Measurements from ENCODE around the gene HES6.

Gene HES6

DNA sequence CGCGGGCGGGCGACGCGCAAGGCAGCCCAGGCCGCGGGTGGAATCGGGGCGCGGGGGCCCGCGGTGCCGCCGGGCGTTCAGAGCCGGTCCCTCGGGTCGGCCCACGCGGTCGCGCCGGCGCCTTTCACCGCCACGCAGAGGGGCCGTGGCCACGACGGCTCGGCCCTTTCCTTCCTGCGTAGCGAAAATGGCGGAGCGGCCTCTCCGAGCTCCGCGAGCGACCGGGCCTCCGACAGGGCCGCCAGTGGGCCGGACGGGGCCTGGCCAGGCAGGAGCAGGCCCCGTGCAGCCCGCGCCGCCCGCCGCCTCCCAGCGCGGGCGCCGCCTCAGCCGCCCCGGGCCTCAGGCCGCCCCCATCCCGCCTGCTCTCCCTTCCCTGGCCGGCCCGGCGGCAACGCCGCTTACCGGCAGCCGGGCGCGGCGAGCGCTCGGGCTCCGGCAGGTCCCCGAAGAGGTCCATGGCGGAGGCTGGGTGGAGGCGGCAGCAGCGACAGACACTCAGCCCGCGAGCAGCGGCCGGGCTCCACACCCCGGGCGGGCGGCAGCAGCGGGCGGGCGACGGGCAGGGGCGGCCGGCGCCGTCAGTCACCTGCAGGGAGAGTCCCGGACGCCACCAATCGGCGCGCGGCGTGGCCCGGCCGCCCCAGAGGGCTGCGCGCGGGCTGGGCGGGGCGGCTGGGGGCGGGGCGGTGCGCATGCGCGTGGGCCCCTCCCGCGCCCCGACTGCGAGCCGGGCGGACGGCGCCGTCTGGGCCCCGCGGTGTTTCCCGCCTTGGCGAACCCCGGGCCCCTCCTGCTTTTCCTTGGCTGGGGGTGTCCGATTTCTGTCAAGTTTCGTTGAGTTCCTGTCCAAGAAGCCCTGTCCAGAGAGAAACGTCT lies 36.5 kb downstream of the HES6 start, which contains the start of gene ILKAP (continued):
- TF ChIP-seq, protein P1, sequence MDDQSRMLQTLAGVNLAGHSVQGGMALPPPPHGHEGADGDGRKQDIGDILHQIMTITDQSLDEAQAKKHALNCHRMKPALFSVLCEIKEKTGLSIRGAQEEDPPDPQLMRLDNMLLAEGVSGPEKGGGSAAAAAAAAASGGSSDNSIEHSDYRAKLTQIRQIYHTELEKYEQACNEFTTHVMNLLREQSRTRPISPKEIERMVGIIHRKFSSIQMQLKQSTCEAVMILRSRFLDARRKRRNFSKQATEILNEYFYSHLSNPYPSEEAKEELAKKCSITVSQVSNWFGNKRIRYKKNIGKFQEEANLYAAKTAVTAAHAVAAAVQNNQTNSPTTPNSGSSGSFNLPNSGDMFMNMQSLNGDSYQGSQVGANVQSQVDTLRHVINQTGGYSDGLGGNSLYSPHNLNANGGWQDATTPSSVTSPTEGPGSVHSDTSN (CRISPR knock-in tag; IDR thresholded peaks at IDR 0.05), result 0 out of 2 replicates have a peak, but pooled peaks have one; percentile 33

DNA sequence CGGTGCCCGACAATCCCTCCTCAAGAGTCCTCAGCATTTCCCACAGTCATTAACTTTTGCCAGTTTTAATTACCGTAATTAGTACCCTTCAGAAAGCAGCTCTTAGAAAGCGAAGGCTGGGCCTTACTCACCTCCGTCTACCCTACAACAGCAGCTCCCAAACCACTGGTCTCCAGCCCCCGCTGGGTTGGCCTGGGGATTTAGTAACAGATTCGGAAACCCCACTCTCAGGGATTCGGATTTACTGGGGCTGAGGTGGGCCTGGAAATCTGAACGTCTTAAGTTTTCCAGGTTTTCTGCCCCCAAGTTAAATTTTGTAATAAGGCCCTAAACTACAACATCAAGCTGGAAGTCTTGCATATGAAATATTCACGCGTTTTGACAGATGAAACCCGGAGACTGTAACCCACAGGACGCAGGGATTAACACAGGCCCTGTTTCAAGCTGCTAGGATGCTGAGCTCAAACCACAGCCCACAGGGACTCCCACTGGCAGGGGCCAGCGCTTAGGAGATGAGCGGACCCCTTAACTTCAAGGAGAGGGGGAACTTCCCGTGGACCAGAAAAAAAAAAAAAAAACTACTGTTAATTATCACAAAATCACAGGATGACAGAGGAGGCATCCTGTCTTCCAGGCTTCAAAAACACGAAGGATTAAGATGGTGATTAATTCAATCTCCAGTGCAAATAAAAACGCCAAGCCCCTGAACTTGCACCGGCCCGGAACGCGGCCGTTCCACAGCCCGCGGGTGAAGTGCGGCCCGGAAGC lies 37.3 kb downstream of the HES6 start:
- Histone ChIP-seq H3K27ac (ENCODE audit: extremely low read depth, low read depth, low read length) (peak overlapping the region; percentile 95), H3K9me3 (ENCODE audit: control insufficient read depth, insufficient read depth, low read depth, low read length) (no peaks in the 10 kb centered on the region), H3K4me3 (ENCODE audit: low read depth, low read length) (peak overlapping the region; percentile 79), H3K36me3 (ENCODE audit: control insufficient read depth in 2 of 2, insufficient read depth in 1 of 2, low read length in 2 of 2) (peaks cover 0 to 11% of the 10 kb centered on the region in 2 experiments; a peak in 1 of 3 replicates), H3K4me1 (ENCODE audit: control insufficient read depth, insufficient read depth, low read length) (peaks cover 6% of the 10 kb centered on the region)
- 0 out of 2 replicates have a peak, but pooled peaks have one; percentile 43 for TF ChIP-seq ZNF335 (tag by site-specific recombination; conservative IDR thresholded peaks at IDR 0.05)
- TF ChIP-seq MEIS1 (CRISPR knock-in tag; IDR thresholded peaks at IDR 0.05; ENCODE audit: borderline replicate concordance), result no peak
- TF ChIP-seq GLI4 (tag by site-specific recombination; IDR thresholded peaks at IDR 0.05), result no peak
- TF ChIP-seq PRDM1 (tag by site-specific recombination; IDR thresholded peaks at IDR 0.05), result peak; percentile 8; the same call in 1 of the 2 replicates
- TF ChIP-seq, protein P2, sequence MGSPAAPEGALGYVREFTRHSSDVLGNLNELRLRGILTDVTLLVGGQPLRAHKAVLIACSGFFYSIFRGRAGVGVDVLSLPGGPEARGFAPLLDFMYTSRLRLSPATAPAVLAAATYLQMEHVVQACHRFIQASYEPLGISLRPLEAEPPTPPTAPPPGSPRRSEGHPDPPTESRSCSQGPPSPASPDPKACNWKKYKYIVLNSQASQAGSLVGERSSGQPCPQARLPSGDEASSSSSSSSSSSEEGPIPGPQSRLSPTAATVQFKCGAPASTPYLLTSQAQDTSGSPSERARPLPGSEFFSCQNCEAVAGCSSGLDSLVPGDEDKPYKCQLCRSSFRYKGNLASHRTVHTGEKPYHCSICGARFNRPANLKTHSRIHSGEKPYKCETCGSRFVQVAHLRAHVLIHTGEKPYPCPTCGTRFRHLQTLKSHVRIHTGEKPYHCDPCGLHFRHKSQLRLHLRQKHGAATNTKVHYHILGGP (tag by site-specific recombination; IDR thresholded peaks at IDR 0.05), result no peak
- TF ChIP-seq, protein P3, sequence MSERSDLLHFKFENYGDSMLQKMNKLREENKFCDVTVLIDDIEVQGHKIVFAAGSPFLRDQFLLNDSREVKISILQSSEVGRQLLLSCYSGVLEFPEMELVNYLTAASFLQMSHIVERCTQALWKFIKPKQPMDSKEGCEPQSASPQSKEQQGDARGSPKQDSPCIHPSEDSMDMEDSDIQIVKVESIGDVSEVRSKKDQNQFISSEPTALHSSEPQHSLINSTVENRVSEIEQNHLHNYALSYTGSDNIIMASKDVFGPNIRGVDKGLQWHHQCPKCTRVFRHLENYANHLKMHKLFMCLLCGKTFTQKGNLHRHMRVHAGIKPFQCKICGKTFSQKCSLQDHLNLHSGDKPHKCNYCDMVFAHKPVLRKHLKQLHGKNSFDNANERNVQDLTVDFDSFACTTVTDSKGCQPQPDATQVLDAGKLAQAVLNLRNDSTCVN (tag by site-specific recombination; optimal IDR thresholded peaks at IDR 0.05), result peak; percentile 37
- TF ChIP-seq, protein P4, sequence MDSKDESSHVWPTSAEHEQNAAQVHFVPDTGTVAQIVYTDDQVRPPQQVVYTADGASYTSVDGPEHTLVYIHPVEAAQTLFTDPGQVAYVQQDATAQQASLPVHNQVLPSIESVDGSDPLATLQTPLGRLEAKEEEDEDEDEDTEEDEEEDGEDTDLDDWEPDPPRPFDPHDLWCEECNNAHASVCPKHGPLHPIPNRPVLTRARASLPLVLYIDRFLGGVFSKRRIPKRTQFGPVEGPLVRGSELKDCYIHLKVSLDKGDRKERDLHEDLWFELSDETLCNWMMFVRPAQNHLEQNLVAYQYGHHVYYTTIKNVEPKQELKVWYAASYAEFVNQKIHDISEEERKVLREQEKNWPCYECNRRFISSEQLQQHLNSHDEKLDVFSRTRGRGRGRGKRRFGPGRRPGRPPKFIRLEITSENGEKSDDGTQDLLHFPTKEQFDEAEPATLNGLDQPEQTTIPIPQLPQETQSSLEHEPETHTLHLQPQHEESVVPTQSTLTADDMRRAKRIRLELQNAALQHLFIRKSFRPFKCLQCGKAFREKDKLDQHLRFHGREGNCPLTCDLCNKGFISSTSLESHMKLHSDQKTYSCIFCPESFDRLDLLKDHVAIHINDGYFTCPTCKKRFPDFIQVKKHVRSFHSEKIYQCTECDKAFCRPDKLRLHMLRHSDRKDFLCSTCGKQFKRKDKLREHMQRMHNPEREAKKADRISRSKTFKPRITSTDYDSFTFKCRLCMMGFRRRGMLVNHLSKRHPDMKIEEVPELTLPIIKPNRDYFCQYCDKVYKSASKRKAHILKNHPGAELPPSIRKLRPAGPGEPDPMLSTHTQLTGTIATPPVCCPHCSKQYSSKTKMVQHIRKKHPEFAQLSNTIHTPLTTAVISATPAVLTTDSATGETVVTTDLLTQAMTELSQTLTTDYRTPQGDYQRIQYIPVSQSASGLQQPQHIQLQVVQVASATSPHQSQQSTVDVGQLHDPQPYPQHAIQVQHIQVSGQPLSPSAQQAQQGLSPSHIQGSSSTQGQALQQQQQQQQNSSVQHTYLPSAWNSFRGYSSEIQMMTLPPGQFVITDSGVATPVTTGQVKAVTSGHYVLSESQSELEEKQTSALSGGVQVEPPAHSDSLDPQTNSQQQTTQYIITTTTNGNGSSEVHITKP (tag by site-specific recombination; IDR thresholded peaks at IDR 0.05), result peak; percentile 95
- no peak for TF ChIP-seq ZNF157 (tag by site-specific recombination; IDR thresholded peaks at IDR 0.05)
- peak; percentile 15; the same call in 1 of the 2 replicates for TF ChIP-seq ZBTB8A (tag by site-specific recombination; IDR thresholded peaks at IDR 0.05)
- peak; percentile 70 for TF ChIP-seq SP7 (tag by site-specific recombination; IDR thresholded peaks at IDR 0.05)
- peak; percentile 70 for TF ChIP-seq ZIC2 (tag by site-specific recombination; IDR thresholded peaks at IDR 0.05)
- ChIA-PET CTCF (interaction anchor here (0.7 to 1.2 kb wide), 5 partner anchors 15 to 81 kb away, joined by 3 to 5 read pairs (median 4); no protein-coding TSS in a partner anchor), POLR2A (interaction anchor here (0.7 to 1.7 kb wide), 5 partner anchors 26 to 42 kb away, joined by 3 to 5 read pairs (median 4); no protein-coding TSS in a partner anchor)
